OCI-LY7 (cell line): Measurements from ENCODE around the gene NUDT14. TPM values are rescaled to one million over a fixed set of nuclear protein-coding genes. Genes with fewer than 3 reads are reported as not detected.

ENCODE experiments used
- BruUV-seq: library from RNA; stranded (reverse); fragments of 400-500 nt; replicated peaks from 2 replicates; lab custom pipeline; 2021; lab: Mats Ljungman, UMichigan
- CTCF ChIA-PET: fragments of 300-600 bp; sonication (Branson Sonifier 250); formaldehyde crosslinking; loops from one replicate; lab custom pipeline; 2022; ENCODE audit warnings: antibody characterized with exemption; ENCODE audit not compliant: unreplicated experiment; lab: Charles Lee
- POLR2A ChIA-PET: fragments of 300-600 bp; sonication (Branson Sonifier 250); formaldehyde crosslinking; loops from one replicate; lab custom pipeline; 2022; ENCODE audit warnings: antibody characterized with exemption; lab: Charles Lee
- DNase-seq: peaks from one replicate; pipeline ENCODE4 v3.0.0-alpha.2; 2015; ENCODE audit warnings: low spot score
- H2AFZ ChIP-seq: fragments of 200-600 bp; sonication (generic), shearing (Covaris generic); 2 replicates; pipeline ENCODE4 v1.6.1; 2014; ENCODE audit warnings: mild to moderate bottlenecking, antibody characterized with exemption, low read length, moderate library complexity
- H3K27ac ChIP-seq: fragments of 200-600 bp; sonication (generic); 2 replicates; pipeline ENCODE4 v1.5.1; 2014; ENCODE audit warnings: mixed run types, low read depth, mild to moderate bottlenecking, moderate library complexity, low read length, inconsistent platforms; ENCODE audit not compliant: poor library complexity, severe bottlenecking
- H3K36me3 ChIP-seq: fragments of 200-600 bp; sonication (generic); 2 replicates; pipeline ENCODE4 v1.6.1; 2014; ENCODE audit warnings: mild to moderate bottlenecking, antibody characterized with exemption, low read length, moderate library complexity, mixed read lengths; ENCODE audit not compliant: insufficient read depth
- H3K4me1 ChIP-seq: fragments of 200-600 bp; sonication (generic); 2 replicates; pipeline ENCODE4 v1.5.1; 2014; ENCODE audit warnings: mild to moderate bottlenecking, low read length; ENCODE audit not compliant: insufficient read depth, poor library complexity, severe bottlenecking
- H3K4me2 ChIP-seq: fragments of 200-600 bp; sonication (generic); 2 replicates; pipeline ENCODE4 v1.6.1; 2014; ENCODE audit warnings: mild to moderate bottlenecking, low read length
- H3K4me3 ChIP-seq: fragments of 200-600 bp; sonication (generic); 2 replicates; pipeline ENCODE4 v1.5.1; 2014; ENCODE audit warnings: mild to moderate bottlenecking, low read depth, low read length; ENCODE audit not compliant: poor library complexity, severe bottlenecking
- H3K79me2 ChIP-seq: fragments of 200-600 bp; sonication (generic); 2 replicates; pipeline ENCODE4 v1.6.1; 2016; ENCODE audit warnings: low read depth, mild to moderate bottlenecking, low read length, moderate library complexity, mixed read lengths; ENCODE audit not compliant: insufficient read depth
- H3K9me2 ChIP-seq: fragments of 200-600 bp; sonication (generic); 2 replicates; pipeline ENCODE4 v1.6.1; 2016; ENCODE audit warnings: mild to moderate bottlenecking, low read length, mixed read lengths; ENCODE audit not compliant: insufficient read depth
- H3K9me3 ChIP-seq: fragments of 200-600 bp; sonication (generic); 2 replicates; pipeline ENCODE4 v1.6.1; 2014; ENCODE audit warnings: mild to moderate bottlenecking, mixed run types, low read length, mixed read lengths
- H4K20me1 ChIP-seq: fragments of 200-600 bp; sonication (generic); 2 replicates; pipeline ENCODE4 v1.6.1; 2014; ENCODE audit warnings: mild to moderate bottlenecking, antibody characterized with exemption, low read length, moderate library complexity, mixed read lengths; ENCODE audit not compliant: insufficient read depth
- EZH2phosphoT487 ChIP-seq: fragments of 200-600 bp; sonication (generic); IDR thresholded peaks from 2 replicates; pipeline ENCODE4 v1.6.1; 2018; ENCODE audit warnings: low read depth, borderline replicate concordance, mild to moderate bottlenecking, mixed run types, antibody characterized with exemption, low read length, moderate library complexity, mixed read lengths
- intact Hi-C: fragments of 100-400 bp; cut with micrococcal nuclease; formaldehyde crosslinking; loops from one replicate; pipeline ENCODE4 v1.10.0; 2022; ENCODE audit not compliant: unreplicated experiment
- total RNA-seq, 2 experiments: library from RNA; depleted of rRNA in 1 of 2; stranded (reverse); fragments of >200 nt in 1 of 2; shearing (Covaris generic) in 1 of 2; gene quantifications; 2 replicates each; pipeline ENCODE4 v1.2.3, GENCODE V29; 2014 to 2022
- TF ChIP-seq, protein P1 (sequence below): fragments of 200-600 bp; sonication (generic); conservative IDR thresholded peaks from 2 replicates; pipeline ENCODE4 v1.5.1; 2014; ENCODE audit warnings: mild to moderate bottlenecking, antibody characterized with exemption, low read length, moderate library complexity, mixed read lengths

The NUDT14 gene
- total RNA-seq, 2 experiments from 2014 or later = 32.1 to 37.5 TPM

DNA sequence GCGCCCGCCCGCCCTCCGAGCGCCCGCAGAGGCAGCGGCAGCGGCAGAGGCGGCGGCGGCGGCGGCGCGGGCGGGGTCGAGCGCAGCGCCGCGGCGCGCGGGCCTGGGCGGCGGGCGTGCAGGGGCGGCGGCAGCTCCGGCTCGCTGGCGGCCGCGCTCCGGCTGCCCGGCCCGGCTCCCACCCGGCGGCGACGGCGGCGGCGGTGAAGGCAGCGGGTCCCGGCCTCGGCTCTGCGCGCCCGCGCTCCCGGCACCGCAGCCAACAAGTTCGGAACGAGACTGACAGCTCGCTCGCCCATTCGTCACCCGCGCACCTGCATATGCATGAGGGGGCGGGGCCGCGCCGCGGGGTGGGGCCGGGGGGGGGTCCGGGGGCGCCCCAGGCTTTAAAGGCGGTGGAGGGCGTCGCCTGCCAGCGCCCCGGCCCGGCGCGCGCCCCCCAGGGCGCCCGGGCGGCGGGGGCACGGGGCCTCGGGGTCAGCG, 12.6 kb downstream of the NUDT14 start, which contains the start of gene JAG2:
Gene JAG2, minus strand, starts transcription at position 281 of the 483 bp plus-strand sequence. CDS start 356 bp downstream, outside the sequence.
- TF ChIP-seq, protein P1, sequence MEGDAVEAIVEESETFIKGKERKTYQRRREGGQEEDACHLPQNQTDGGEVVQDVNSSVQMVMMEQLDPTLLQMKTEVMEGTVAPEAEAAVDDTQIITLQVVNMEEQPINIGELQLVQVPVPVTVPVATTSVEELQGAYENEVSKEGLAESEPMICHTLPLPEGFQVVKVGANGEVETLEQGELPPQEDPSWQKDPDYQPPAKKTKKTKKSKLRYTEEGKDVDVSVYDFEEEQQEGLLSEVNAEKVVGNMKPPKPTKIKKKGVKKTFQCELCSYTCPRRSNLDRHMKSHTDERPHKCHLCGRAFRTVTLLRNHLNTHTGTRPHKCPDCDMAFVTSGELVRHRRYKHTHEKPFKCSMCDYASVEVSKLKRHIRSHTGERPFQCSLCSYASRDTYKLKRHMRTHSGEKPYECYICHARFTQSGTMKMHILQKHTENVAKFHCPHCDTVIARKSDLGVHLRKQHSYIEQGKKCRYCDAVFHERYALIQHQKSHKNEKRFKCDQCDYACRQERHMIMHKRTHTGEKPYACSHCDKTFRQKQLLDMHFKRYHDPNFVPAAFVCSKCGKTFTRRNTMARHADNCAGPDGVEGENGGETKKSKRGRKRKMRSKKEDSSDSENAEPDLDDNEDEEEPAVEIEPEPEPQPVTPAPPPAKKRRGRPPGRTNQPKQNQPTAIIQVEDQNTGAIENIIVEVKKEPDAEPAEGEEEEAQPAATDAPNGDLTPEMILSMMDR = no peak
- TF ChIP-seq EZH2phosphoT487 = no peak
- peak within 1 kb of the TSS; percentile 78 for H3K4me2 ChIP-seq
- ChIA-PET POLR2A (no interaction called here), CTCF (no interaction called here)
- peak within 1 kb of the TSS; percentile 62 for H3K4me3 ChIP-seq
- H4K20me1 ChIP-seq = no peaks in the 10 kb centered on the region; the same call in 1 of the 2 replicates
- DNase-seq = peak; percentile 64
- H3K79me2 ChIP-seq = no peaks in the 10 kb centered on the region
- no peaks in the 10 kb centered on the region for H3K9me2 ChIP-seq
- intact Hi-C loops = no loop called here
- peaks cover 38% of the 10 kb centered on the region for H3K4me1 ChIP-seq
- H3K9me3 ChIP-seq = no peaks in the 10 kb centered on the region
- BruUV-seq = no TSS peak
- no peak within 1 kb of the TSS for H2AFZ ChIP-seq
- H3K36me3 ChIP-seq = no peaks in the 10 kb centered on the region
- peak within 1 kb of the TSS; percentile 18 for H3K27ac ChIP-seq

DNA sequence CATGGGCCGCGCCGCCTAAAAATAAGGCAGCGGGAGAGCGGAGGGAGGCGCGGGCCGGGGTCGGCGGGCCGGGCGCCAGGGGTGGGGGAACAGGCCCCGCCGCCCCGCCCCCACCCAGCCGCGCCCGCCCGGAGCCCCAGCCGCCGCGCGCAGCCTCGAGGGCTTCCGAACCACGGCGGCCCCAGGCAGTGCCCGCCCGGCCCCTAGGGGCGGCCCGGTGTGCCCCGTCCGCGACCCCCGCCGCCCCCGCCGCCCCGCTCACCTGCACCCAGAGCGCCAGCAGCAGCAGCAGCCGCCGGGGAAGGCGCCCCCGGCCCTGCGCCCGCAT, 13.1 kb downstream of the NUDT14 start:
- Histone ChIP-seq H3K4me3 (peak overlapping the region; percentile 46), H4K20me1 (no peaks in the 10 kb centered on the region; the same call in 1 of the 2 replicates), H3K9me2 (no peaks in the 10 kb centered on the region), H2AFZ (no peak overlapping the region), H3K9me3 (no peaks in the 10 kb centered on the region), H3K4me2 (peak overlapping the region; percentile 76), H3K79me2 (no peaks in the 10 kb centered on the region), H3K36me3 (no peaks in the 10 kb centered on the region), H3K27ac (no peak overlapping the region), H3K4me1 (peaks cover 38% of the 10 kb centered on the region)
- ChIA-PET POLR2A (no interaction called here), CTCF (no interaction called here)
- no peak for DNase-seq
- BruUV-seq = no TSS peak
- intact Hi-C loops = no loop called here
- TF ChIP-seq EZH2phosphoT487 = no peak
- TF ChIP-seq, protein P1 = no peak

- intact Hi-C loops = no loop called here
- Histone ChIP-seq H3K36me3 (no peaks in the 10 kb centered on the region), H3K4me3 (peak overlapping the region; percentile 46), H3K4me2 (peak overlapping the region; percentile 76), H3K4me1 (peaks cover 38% of the 10 kb centered on the region), H3K9me3 (no peaks in the 10 kb centered on the region), H4K20me1 (no peaks in the 10 kb centered on the region; the same call in 1 of the 2 replicates), H2AFZ (no peak overlapping the region), H3K79me2 (no peaks in the 10 kb centered on the region), H3K27ac (no peak overlapping the region), H3K9me2 (no peaks in the 10 kb centered on the region)
- CTCF ChIA-PET = no interaction called here
- no peak for DNase-seq
- TF ChIP-seq, protein P1 = peak; percentile 65
- no peak for TF ChIP-seq EZH2phosphoT487
- POLR2A ChIA-PET = no interaction called here
- BruUV-seq = no TSS peak
These were observed 13.6 kb downstream of the NUDT14 start for GRCh38 chr14:105167303-105168092.
